GM13977 (cell line): ENCODE results near the gene MPG.

Experiments used
- DNase-seq: peaks from one replicate; pipeline ENCODE4 v3.0.0; 2012; ENCODE audit warnings: low spot score
- in situ Hi-C: fragments of 300-500 bp; cut with MboI; formaldehyde crosslinking; loops from one replicate; pipeline ENCODE4 v1.12.0; 2022; ENCODE audit warnings: low sequenced_read_pairs, low pct_unique_long_range_greater_than_20kb, mixed read lengths, inconsistent platforms; ENCODE audit not compliant: unreplicated experiment
- TF ChIP-seq, protein P1 (sequence below): IDR thresholded peaks from 2 replicates; pipeline ENCODE4 v1.5.1; 2012; ENCODE audit warnings: mild to moderate bottlenecking, control low read depth; ENCODE audit not compliant: insufficient read depth; ENCODE audit errors: extremely low read depth, missing control alignments

The MPG gene

DNA sequence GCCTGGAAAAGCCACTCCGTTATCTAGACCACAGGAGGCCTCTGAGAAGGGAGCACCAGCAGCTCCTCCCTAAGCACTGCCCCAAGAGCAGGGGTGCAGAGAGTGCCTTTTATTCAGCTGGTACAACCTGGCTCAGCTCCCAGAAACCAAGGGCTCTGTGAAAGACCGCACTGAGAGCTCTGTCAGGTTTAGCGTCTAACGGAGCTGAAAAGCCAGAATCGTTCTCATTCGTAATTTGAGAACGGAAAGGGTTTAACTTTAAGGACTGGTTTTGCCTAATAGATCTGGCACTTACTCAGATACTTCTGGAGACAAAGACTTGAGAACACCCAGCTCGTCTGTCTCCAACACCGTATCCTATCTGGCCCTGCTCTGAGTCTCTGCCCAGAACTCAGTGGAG, 13.5 kb downstream of the MPG start:
- in situ Hi-C loops = no loop called here
- DNase-seq = no peak
- TF ChIP-seq, protein P1, sequence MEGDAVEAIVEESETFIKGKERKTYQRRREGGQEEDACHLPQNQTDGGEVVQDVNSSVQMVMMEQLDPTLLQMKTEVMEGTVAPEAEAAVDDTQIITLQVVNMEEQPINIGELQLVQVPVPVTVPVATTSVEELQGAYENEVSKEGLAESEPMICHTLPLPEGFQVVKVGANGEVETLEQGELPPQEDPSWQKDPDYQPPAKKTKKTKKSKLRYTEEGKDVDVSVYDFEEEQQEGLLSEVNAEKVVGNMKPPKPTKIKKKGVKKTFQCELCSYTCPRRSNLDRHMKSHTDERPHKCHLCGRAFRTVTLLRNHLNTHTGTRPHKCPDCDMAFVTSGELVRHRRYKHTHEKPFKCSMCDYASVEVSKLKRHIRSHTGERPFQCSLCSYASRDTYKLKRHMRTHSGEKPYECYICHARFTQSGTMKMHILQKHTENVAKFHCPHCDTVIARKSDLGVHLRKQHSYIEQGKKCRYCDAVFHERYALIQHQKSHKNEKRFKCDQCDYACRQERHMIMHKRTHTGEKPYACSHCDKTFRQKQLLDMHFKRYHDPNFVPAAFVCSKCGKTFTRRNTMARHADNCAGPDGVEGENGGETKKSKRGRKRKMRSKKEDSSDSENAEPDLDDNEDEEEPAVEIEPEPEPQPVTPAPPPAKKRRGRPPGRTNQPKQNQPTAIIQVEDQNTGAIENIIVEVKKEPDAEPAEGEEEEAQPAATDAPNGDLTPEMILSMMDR = no peak

DNA sequence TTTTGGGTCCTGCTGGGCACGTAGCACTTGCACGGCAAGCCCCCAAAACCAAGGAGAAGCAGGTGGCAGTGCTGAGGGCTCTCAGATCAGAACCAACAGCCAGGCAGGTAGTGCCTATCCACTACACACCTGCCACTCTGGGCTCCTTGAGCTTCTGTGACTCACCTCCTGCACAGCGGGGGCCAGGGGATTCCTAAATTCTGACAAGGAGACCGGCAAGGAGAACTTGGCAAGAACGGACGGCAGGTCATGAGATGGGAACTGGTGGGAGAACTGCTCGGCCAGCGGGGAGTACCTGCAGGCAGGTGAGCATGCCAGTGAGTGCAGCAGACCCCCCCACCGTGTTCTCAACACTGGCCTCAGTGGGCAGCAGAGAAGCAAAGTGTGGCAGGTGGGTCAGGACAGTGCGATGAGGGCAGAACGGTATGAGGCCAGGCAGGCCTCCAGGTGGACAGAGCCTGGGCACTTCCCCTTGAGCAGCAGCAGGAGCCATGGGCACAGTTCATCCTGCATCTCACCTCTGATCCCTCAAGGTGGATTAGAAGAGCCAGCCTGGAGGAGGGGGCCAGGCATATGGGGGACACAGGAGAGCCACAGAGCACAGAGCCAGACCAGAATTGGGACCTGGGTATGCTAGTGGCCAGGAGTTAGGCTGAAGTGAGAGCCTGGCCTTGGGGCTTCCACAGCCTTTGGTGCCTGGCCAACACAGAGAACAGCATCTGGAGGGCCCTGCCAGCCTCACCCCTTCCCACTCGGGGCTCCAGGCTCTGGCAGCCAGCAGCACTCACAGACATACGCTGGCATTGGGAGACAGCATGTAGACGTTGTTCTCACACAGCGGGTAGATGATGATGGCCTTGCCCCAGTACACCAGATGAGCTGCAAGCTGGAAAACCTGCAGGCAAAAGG, 14.7 kb downstream of the MPG start:
- no peak for DNase-seq
- TF ChIP-seq, protein P1 = no peak
- in situ Hi-C loops = no loop called here

DNA sequence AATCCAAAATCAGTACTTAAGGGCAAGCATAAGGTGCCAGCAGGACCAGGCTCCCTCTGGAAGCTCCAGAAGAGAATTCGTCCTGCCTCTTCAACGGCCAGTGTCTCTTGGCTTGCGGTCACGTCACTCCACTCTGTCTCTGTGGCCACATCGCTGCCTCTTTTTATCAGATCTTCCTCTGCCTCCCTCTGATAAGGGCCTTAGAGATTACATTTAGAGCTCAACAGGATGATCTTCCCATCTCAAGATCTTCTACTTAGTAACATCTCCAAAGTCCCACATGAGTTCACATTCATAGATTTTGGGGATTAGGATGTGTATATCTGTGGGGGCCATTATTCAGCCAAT, 16.9 kb downstream of the MPG start:
- no peak for DNase-seq
- in situ Hi-C loops = no loop called here
- TF ChIP-seq, protein P1 = no peak

DNA sequence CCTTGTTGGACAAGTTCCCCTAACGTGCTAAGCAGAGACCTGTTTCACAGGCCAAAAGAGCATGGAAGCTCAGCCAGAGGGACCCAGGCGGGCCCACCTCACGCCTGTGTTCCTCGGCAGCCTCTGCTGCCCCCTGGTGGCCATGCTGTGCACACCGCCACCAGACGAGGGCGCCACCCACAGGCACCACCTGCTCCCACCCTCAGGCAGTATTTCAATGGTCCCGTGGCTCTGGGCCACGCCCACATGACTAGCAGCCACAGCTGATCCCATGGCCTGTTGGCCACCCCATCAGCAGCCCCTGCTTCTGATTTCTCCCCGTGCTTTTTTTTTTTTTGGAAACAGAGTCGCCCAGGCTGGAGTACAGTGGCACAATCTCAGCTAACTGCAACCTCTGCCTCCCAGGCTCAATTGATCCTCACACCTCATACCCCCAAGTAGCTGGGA, 18.9 kb downstream of the MPG start:
- DNase-seq = peak; percentile 95
- in situ Hi-C loops = no loop called here
- TF ChIP-seq, protein P1 = peak; percentile 100

DNA sequence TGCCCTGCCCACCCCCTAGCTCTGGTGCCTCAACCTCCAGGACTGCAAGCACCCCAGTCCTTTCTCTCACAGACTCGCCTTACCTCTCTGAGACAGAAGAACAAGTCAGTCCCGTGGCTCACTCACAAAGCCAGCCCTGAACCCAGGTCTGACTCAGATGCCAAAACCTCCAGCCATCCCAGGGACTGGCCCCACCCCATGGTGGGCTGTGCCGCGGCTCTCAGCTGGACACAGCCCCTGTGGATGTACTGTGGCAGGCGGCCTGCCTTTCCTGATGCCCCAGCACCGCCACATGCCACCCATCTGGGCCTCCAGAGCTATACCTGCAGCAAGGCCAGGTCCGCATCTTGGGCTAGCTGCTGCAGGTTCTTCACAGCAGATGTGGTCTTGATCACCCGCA, 19.8 kb downstream of the MPG start:
- DNase-seq = no peak
- in situ Hi-C loops = no loop called here
- TF ChIP-seq, protein P1 = no peak

DNA sequence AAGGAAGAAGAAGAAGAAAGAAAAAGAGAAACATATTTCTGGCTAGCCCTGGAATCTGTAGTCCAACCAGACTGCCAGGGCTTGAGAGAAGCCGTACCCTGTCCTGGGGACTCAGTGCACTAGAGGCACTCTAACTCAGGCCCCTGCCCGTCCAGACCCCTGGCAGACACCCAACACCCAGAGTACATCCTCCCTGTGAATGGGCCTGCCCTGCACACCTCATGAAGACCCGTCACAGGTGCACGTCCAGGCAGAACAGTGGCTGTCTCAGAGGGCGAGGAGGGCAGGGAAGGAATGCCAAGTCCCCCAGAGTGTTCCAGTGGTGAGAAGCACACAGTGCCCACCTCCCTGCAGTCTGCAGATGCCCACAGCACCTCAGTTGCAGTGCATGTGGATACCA, 23.0 kb downstream of the MPG start:
- DNase-seq = no peak
- TF ChIP-seq, protein P1 = no peak
- in situ Hi-C loops = no loop called here

DNA sequence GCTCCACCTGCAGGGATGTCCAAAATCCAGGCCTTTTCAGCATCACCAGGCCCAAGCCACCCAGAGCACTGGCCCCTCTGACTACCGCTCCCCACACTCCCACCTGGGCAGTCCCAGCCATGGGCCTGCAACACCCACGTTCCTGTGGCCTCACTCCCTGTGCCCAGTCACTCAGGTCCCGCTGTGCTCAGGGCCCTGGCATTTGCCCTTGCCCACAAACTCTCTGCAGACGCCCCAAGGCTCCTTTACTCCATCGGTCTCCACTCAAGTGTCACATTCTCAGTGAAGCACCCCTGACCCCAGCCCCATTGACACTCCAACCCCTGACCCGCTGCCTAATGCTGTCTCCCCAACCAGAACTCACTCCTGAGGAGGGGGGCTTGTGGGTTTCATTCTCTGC, 23.6 kb downstream of the MPG start:
- in situ Hi-C loops = no loop called here
- no peak for DNase-seq
- TF ChIP-seq, protein P1 = no peak
